ENCODE data around the gene WDR43. TPM values are rescaled to one million over a fixed set of nuclear protein-coding genes. Genes with fewer than 3 reads are reported as not detected.

WDR43 gene
- polyA plus RNA-seq, 1 donor from 2014 or later: 24.4 TPM

- Histone ChIP-seq H4K20me1 (ENCODE audit: insufficient read depth) (no peaks in the 10 kb centered on the region), H3K4me3 (ENCODE audit: low read length) (no peak overlapping the region), H3K36me3 (ENCODE audit: insufficient read depth, low read length) (no peaks in the 10 kb centered on the region), H3K9me2 (ENCODE audit: insufficient read depth, low read length) (no peaks in the 10 kb centered on the region), H3K4me2 (ENCODE audit: low read length) (no peak overlapping the region), H3K9me3 (ENCODE audit: low read length) (no peaks in the 10 kb centered on the region), H3K27me3 (ENCODE audit: insufficient read depth, low read depth, low read length) (no peaks in the 10 kb centered on the region), H3K9ac (ENCODE audit: low read length) (no peak overlapping the region), H3K79me2 (replicated peaks; ENCODE audit: insufficient read depth, low read length) (peaks cover 15% of the 10 kb centered on the region), H2AFZ (ENCODE audit: low read depth, low read length) (no peak overlapping the region), H3F3A (ENCODE audit: insufficient read depth, low read length, poor library complexity, severe bottlenecking) (no peaks in the 10 kb centered on the region), H3K27ac (ENCODE audit: low read length) (no peak overlapping the region)
- no peak for TF ChIP-seq EZH2 (IDR thresholded peaks at IDR 0.05; ENCODE audit: borderline replicate concordance, insufficient read depth, low read length, poor library complexity, severe bottlenecking)
- TF ChIP-seq MXI1 (conservative IDR thresholded peaks at IDR 0.05; ENCODE audit: poor library complexity, severe bottlenecking): no peak
- no peak for TF ChIP-seq POLR2AphosphoS5 (IDR thresholded peaks at IDR 0.05)
- TF ChIP-seq CTCF (IDR thresholded peaks at IDR 0.05; ENCODE audit: poor library complexity, severe bottlenecking): no peak
- no peak for TF ChIP-seq RAD21 (conservative IDR thresholded peaks at IDR 0.05)
- TF ChIP-seq TAF1 (IDR thresholded peaks at IDR 0.05; ENCODE audit: low read depth): no peak
- TF ChIP-seq EP300 (conservative IDR thresholded peaks at IDR 0.05; ENCODE audit: poor library complexity, severe bottlenecking): no peak
- no peak for TF ChIP-seq REST (IDR thresholded peaks at IDR 0.05; ENCODE audit: borderline replicate concordance)
- TF ChIP-seq SMC3 (conservative IDR thresholded peaks at IDR 0.05; ENCODE audit: poor library complexity): no peak
These were observed 11.9 kb downstream of the WDR43 start for GRCh38 chr2:28906376-28906775.

GRCh38 chr2:28906821-28907220, 12.4 kb downstream of the WDR43 start:
- Histone ChIP-seq H3K27me3 (ENCODE audit: insufficient read depth, low read depth, low read length) (no peaks in the 10 kb centered on the region), H3K4me3 (ENCODE audit: low read length) (no peak overlapping the region), H3K27ac (ENCODE audit: low read length) (no peak overlapping the region), H4K20me1 (ENCODE audit: insufficient read depth) (no peaks in the 10 kb centered on the region), H3K36me3 (ENCODE audit: insufficient read depth, low read length) (no peaks in the 10 kb centered on the region), H3K4me2 (ENCODE audit: low read length) (no peak overlapping the region), H3K9me2 (ENCODE audit: insufficient read depth, low read length) (no peaks in the 10 kb centered on the region), H3F3A (ENCODE audit: insufficient read depth, low read length, poor library complexity, severe bottlenecking) (no peaks in the 10 kb centered on the region), H2AFZ (ENCODE audit: low read depth, low read length) (no peak overlapping the region), H3K9me3 (ENCODE audit: low read length) (no peaks in the 10 kb centered on the region), H3K79me2 (replicated peaks; ENCODE audit: insufficient read depth, low read length) (peaks cover 11% of the 10 kb centered on the region), H3K9ac (ENCODE audit: low read length) (no peak overlapping the region)
- TF ChIP-seq RAD21 (conservative IDR thresholded peaks at IDR 0.05): no peak
- no peak for TF ChIP-seq MXI1 (conservative IDR thresholded peaks at IDR 0.05; ENCODE audit: poor library complexity, severe bottlenecking)

- no peaks in the 10 kb centered on the region for H4K20me1 ChIP-seq (ENCODE audit: insufficient read depth)
These were observed 13.7 kb downstream of the WDR43 start for GRCh38 chr2:28908172-28908571.

More at GRCh38 chr2:28908172-28908571, 13.7 kb downstream of the WDR43 start:
- no peak overlapping the region for H2AFZ ChIP-seq (ENCODE audit: low read depth, low read length)
- no peak for TF ChIP-seq MXI1 (conservative IDR thresholded peaks at IDR 0.05; ENCODE audit: poor library complexity, severe bottlenecking)
- no peak for TF ChIP-seq RAD21 (conservative IDR thresholded peaks at IDR 0.05)
- no peak for TF ChIP-seq EP300 (conservative IDR thresholded peaks at IDR 0.05; ENCODE audit: poor library complexity, severe bottlenecking)
- no peak for TF ChIP-seq CTCF (IDR thresholded peaks at IDR 0.05; ENCODE audit: poor library complexity, severe bottlenecking)
- no peak for TF ChIP-seq REST (IDR thresholded peaks at IDR 0.05; ENCODE audit: borderline replicate concordance)
- no peak for TF ChIP-seq EZH2 (IDR thresholded peaks at IDR 0.05; ENCODE audit: borderline replicate concordance, insufficient read depth, low read length, poor library complexity, severe bottlenecking)
- no peak overlapping the region for H3K4me2 ChIP-seq (ENCODE audit: low read length)
- no peak overlapping the region for H3K9ac ChIP-seq (ENCODE audit: low read length)
- no peaks in the 10 kb centered on the region for H3F3A ChIP-seq (ENCODE audit: insufficient read depth, low read length, poor library complexity, severe bottlenecking)
- H3K36me3 ChIP-seq (ENCODE audit: insufficient read depth, low read length): no peaks in the 10 kb centered on the region
- H3K9me3 ChIP-seq (ENCODE audit: low read length): no peaks in the 10 kb centered on the region
- H3K27me3 ChIP-seq (ENCODE audit: insufficient read depth, low read depth, low read length): no peaks in the 10 kb centered on the region
- no peak overlapping the region for H3K27ac ChIP-seq (ENCODE audit: low read length)
- H3K4me3 ChIP-seq (ENCODE audit: low read length): no peak overlapping the region
- no peaks in the 10 kb centered on the region for H3K79me2 ChIP-seq (replicated peaks; ENCODE audit: insufficient read depth, low read length)
- H3K9me2 ChIP-seq (ENCODE audit: insufficient read depth, low read length): no peaks in the 10 kb centered on the region
